Stimulated activated CD4-positive, alpha-beta T cell treated with anti-CD3 and anti-CD28 coated beads, TNF-alpha, amount 100 ng/mL, for 48 hours (primary cell): ENCODE measurements around the gene AHSG.

ENCODE experiments used
- DNase-seq, 3 donors: peaks; one replicate each; pipeline ENCODE4 v3.0.0-alpha.2; 2020; ENCODE audit warnings: low read depth in 3 of 3

AHSG gene

DNA sequence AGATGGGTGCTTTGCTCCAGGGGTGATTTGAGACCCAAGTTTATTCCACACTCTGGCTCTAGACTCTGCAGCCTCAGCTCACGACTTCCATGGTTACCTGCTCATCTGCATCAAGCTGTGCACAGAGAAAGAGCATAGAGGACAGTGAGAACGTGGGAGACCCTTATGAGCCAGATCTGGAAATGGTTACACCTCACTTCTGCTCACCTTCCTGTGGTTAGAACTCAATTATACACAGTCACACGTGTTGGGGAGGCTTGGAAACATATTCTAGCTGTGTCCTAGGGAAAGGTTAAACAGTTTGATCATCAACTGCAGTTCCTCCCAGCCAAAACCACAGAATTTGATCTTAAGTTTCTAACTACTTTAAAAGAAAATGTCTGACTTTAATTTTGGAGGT, 29.2 kb downstream of the AHSG start:
- no peak for DNase-seq

DNA sequence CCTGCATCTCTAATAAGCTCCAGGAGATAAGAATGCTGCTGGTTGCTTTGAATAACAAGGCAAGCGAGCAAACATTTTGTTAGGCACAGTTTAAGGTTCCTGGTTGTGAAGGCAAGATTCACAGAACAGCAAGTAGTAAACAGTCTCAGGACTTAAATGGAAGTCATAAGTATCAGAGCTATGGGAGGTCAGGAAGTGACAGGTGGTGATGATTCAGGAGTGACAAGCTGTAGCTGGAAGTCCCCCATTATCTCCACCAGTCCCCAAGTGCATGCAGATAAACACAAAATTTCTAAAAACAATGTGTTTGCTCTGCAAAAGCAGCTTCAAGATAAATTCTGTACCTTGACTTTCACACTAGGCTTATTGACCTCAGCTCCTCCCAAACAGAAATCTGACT, 30.6 kb downstream of the AHSG start:
- peak in 1 of 3 donors; percentile 3 for DNase-seq

DNA sequence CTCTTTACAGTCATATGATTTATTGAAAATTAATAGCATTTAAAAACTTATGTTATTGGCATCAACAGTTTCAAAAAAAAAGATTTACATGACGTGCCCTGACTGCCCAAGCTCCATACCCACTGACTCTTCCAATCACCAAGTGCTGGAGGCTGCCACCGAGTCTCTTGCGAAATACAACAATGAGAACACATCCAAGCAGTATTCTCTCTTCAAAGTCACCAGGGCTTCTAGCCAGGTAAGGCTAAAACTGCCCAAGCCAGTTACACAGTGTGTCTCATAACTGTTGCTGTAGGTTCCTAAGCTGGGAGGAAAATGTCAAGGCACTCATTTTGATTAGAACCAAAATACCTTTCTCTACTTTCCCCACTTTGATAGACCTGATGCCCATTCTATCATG, 31.8 kb downstream of the AHSG start:
- DNase-seq = no peak

- DNase-seq = no peak
Observed at GRCh38 chr3:186646106-186646505, 33.2 kb downstream of the AHSG start.

GRCh38 chr3:186646841-186647240, 34.0 kb downstream of the AHSG start:
- DNase-seq = no peak

- no peak for DNase-seq
Observed at GRCh38 chr3:186648851-186649250, 36.0 kb downstream of the AHSG start.

- DNase-seq = no peak
Observed at GRCh38 chr3:186651678-186652215, 38.9 kb downstream of the AHSG start.

GRCh38 chr3:186653080-186653707, 40.3 kb downstream of the AHSG start:
- no peak for DNase-seq

DNA sequence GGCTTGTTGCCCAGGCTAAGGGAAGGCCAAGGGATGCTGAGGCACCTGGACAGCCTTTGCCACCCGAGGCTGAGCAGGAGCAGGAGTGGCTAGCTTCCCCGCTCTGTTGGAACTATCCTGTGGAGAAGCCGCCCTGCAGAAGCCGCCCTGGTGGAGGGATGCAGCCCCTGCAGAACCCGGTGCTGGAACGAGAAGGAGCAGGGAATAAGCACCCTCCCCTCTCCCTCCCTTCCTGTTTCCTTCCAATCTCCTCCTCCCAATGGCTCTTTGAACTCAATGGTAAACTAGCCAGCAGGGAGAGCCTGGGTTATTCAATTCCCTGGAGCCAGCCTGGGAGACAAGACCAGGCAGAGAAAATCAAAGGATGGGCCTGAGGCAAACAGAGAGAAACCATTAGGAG, 41.1 kb downstream of the AHSG start:
- no peak for DNase-seq

DNA sequence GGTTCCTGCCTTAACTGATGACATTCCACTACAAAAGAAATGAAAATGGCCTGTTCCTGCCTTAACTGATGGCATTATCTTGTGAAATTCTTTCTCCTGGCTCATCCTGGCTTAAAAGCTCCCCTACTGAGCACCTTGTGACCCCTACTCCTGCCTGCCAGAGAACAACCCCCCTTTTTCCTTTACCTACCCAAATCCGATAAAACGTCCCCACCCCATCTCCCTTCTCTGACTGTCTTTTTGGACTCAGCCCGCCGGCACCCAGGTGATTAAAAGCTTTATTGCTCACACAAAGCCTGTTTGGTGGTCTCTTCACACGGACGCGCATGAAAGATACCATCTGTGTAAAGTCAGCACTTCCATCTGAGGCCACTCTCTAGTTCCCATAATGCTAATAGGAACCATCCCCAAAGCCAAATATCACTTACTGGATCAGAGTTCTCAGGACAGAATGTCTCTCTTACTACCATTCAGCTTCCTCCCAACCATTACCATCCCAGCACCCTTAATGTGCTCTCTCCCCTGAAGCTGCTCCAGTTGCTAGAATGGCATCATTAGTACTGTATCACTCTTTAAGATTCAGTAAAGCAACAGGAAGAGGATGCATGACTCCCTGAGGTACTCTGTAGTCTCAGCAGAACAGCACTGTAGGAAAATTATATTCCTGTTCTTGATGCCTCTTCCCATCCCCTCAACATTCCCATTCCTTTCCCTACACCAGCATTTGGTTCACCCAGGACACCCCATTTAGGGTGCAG, 50.7 kb downstream of the AHSG start:
- no peak for DNase-seq

DNA sequence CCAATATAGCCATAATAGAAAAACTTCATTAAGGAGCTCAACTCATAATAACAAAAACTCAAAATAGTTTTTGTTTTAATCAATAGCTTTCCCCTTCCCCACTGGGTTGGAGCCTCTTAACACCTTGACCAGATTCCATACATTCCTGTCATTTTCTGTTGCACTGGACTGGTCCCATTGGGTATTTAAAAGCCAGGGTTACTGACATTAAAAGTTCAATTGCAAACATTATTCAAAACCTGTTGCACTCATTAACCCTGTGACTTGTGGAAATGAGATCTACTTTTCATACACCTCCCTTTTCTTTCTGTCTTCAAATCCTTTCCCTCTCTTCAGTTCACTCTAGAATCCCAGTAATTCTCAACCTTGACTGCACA, 51.2 kb downstream of the AHSG start:
- no peak for DNase-seq

DNA sequence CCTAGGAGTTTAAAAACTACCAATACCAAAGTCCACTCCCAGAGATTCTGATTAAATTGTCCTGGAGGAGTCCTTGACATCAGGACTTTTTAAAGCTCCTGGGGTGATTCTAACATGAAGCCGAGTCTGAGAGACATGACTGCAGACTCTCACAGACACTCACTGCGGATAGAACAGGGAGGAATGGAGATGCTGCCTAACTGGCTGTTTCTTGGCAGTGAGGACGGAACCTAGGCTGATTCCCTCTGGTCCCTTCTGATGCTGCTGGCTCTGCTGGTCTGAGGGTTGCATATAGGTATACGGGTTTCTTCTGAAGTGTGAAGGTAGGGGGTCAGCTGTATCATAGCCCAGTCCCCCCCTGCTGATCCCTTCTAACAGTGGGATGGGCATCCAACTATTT, 51.6 kb downstream of the AHSG start:
- no peak for DNase-seq

DNA sequence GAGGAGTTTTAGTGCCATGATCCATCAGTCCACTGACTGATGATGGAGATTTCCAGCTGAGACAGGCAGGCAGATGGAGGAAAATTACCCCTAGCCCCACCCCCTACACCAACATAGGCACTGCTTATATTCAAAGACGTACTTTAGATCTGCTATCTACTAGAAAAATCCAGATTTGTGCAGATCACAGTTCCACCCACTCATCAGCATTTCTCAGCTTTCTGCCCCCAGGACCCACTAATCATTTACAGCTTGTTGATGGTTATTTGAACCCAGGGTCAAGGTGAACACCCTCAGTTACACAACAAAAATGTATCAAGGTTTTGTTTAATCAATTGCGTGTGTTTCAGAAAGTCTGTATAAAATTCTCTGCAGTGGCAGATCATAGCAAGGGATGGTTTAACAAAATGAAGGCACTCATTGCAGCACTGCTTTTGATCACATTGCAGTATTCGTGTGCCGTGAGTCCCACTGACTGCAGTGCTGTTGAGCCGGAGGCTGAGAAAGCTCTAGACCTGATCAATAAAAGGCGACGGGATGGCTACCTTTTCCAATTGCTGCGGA, 52.8 kb downstream of the AHSG start, which contains the start of gene HRG:
Gene HRG, plus strand, starts transcription at position 390 of the 564 bp plus-strand sequence. Its CDS starts 18 bp downstream, at position 408.
- DNase-seq = no peak

- no peak for DNase-seq
Observed at GRCh38 chr3:186668426-186668825, 55.6 kb downstream of the AHSG start.

DNA sequence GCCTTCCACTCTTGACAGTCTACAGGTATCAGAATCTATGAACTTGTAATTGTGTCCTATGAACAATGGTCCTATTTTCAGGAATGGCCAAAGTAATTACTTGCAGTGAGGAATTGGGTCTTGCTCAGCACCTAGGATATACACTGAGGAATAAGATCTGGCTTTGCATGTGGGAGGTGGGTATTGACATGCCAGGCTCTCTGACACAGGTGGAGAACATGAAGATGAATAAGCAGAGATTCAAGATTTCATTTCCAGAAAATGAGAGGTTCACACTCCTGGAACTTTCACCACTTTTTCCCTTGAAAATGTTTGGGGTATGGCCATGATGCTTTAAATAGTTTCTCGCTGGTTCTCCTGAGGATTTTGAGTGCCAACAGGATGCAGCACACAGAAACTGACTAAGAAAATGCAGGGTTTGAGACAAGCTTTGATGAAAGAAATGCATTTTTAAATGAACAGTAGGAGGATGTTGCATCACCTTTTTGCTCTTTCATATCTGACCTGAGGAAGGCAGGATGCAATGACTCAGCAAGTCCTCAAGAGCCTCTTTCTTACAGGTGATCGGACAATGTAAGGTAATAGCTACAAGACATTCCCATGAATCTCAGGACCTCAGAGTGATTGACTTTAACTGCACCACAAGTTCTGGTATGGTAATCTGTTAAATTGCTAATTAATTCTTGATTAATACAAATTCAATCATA, 56.7 kb downstream of the AHSG start:
- no peak for DNase-seq

DNA sequence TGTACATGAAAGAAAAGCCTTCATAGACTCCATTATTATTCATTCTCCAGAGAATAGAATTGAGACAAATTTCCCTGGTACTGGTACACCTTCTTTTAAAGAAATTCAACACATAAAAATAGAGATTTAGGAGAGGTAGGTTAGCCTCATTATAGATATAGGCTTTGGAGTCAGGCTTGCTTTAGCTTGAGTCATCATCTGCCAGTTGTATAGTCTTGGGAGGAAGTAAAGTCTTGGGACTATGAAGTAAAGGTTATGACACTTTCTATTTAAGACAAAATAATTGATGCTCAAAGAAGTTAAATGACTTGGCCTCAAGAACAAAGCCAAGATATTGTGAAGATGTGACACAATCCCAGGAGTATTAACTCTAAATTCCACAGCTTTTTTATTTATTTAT, 57.3 kb downstream of the AHSG start:
- no peak for DNase-seq
